Naive B cell (primary cell): Measurements from ENCODE around the gene BAG3. TPM values are rescaled to one million over a fixed set of nuclear protein-coding genes. Genes with fewer than 3 reads are reported as not detected.
"Not testable (repeated sequence)": the region's sequence is repeated elsewhere in the genome, so short reads cannot be mapped to it uniquely, and the experiment has no call there.

Experiments used
- ATAC-seq, 2 donors: fragments of 150-1000 bp; cut with Tn5 transposase; 2 replicates each; pipeline ENCODE4 v1.10.0; 2021; ENCODE audit warnings: low read depth in 2 of 2, mild to moderate bottlenecking in 2 of 2, moderate library complexity in 2 of 2
- DNase-seq: peaks from one replicate; pipeline ENCODE4 v3.0.0; 2022
- H3K27ac Mint-ChIP-seq, 6 donors: one replicate each; pipeline ENCODE4 v1.8.0; 2020 to 2022; ENCODE audit warnings: mild to moderate bottlenecking in 6 of 6, mixed read lengths in 6 of 6, moderate library complexity in 5 of 6, inconsistent platforms in 2 of 6
- H3K27me3 Mint-ChIP-seq, 3 donors: one replicate each; pipeline ENCODE4 v1.8.0; 2021 to 2022; ENCODE audit warnings: mixed read lengths in 3 of 3, mild to moderate bottlenecking in 1 of 3
- H3K36me3 Mint-ChIP-seq, 2 donors: one replicate each; pipeline ENCODE4 v1.8.0; 2020 to 2022; ENCODE audit warnings: mixed read lengths in 2 of 2, inconsistent platforms in 1 of 2, mild to moderate bottlenecking in 1 of 2
- H3K4me1 Mint-ChIP-seq, 3 donors: one replicate each; pipeline ENCODE4 v1.8.0; 2020 to 2022; ENCODE audit warnings: mixed read lengths in 3 of 3, inconsistent platforms in 1 of 3, mild to moderate bottlenecking in 1 of 3, moderate library complexity in 1 of 3
- H3K4me3 Mint-ChIP-seq, 8 donors: one replicate each; pipeline ENCODE4 v1.8.0; 2020 to 2022; ENCODE audit warnings: mild to moderate bottlenecking in 8 of 8, mixed read lengths in 8 of 8, moderate library complexity in 8 of 8, inconsistent platforms in 2 of 8
- H3K9me3 Mint-ChIP-seq, 7 donors: one replicate each; pipeline ENCODE4 v1.8.0; 2020 to 2022; ENCODE audit warnings: mixed read lengths in 7 of 7, mild to moderate bottlenecking in 5 of 7, inconsistent platforms in 2 of 7, moderate library complexity in 1 of 7
- polyA plus RNA-seq, 6 donors: library from polyadenylated mRNA; unstranded; fragments of 300-500 nt; fragmentation: Illumina TruSeq; gene quantifications; one replicate each; pipeline ENCODE4 v1.2.3, GENCODE V29; 2021; ENCODE audit warnings: low read depth in 6 of 6

Gene BAG3
- polyA plus RNA-seq, 6 donors from 2014 or later = 0.41 to 1.2 (median 0.89) TPM; not detected in 1

GRCh38 chr10:119694608-119695007 lies 43.4 kb downstream of the BAG3 start:
- peak overlapping the region in 1 of 6 donors; percentile 54 for H3K27ac Mint-ChIP-seq
- H3K9me3 Mint-ChIP-seq = no peaks in the 10 kb centered on the region
- H3K27me3 Mint-ChIP-seq = no peaks in the 10 kb centered on the region
- no peak overlapping the region for H3K4me3 Mint-ChIP-seq
- H3K4me1 Mint-ChIP-seq = peaks cover 27 to 76% (median 38%) of the 10 kb centered on the region in 3 donors
- H3K36me3 Mint-ChIP-seq = no peaks in the 10 kb centered on the region
- no peak for ATAC-seq
- DNase-seq = no peak

DNA sequence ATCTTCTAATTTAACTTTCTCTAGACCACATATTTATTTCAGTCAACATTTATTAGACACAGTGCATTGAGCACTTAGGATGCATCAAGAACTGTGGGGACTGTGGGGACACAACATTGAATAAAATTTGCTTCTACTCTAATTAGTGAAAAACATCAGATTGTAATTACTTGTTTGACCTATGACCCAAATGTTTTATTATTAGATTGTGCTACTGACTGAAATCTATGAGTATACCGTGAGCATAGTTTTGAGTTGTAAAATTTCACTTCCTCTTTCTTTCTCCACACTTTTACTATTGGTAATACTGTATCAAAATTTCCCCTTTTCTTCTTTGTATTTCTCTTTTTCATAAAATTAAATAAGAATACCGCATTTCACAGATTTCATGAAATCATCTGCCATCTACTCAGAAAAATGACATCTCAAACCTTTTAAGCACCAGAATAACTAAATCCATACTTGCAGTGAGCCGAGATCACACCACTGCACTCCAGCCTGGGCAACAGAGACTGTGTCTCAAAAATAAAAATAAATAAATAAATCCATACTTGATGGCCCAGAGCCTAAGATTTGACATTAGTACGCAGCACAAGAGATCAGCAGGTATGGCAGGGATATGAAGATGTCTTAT lies 49.3 kb downstream of the BAG3 start:
- Mint-ChIP-seq H3K9me3 (peaks cover 0 to under 1% (median 0%) of the 10 kb centered on the region in 7 donors), H3K4me3 (peak overlapping the region in 7 of 8 donors; percentile 59 to 89 (median 76))
- ATAC-seq = peak; percentile 70 to 75

GRCh38 chr10:119701861-119702260 lies 50.7 kb downstream of the BAG3 start:
- Mint-ChIP-seq H3K4me3 (peak overlapping the region in 4 of 8 donors; percentile 5 to 73 (median 27)), H3K27me3 (no peaks in the 10 kb centered on the region), H3K27ac (peak overlapping the region in 3 of 6 donors; percentile 11 to 92 (median 88)), H3K36me3 (peaks cover 7 to 10% of the 10 kb centered on the region in 2 donors), H3K9me3 (peaks cover 0 to 12% (median 7%) of the 10 kb centered on the region in 7 donors), H3K4me1 (peaks cover 58 to 85% (median 74%) of the 10 kb centered on the region in 3 donors)
- DNase-seq (no peak), ATAC-seq (no peak)

More for the DNA sequence above, 49.3 kb downstream of the BAG3 start:
- peaks cover 51 to 85% (median 62%) of the 10 kb centered on the region in 3 donors for H3K4me1 Mint-ChIP-seq
- peak; percentile 67 for DNase-seq
- no peaks in the 10 kb centered on the region for H3K27me3 Mint-ChIP-seq
- peak overlapping the region; percentile 92 to 99 (median 94) for H3K27ac Mint-ChIP-seq
- no peaks in the 10 kb centered on the region for H3K36me3 Mint-ChIP-seq

- DNase-seq = no peak
- H3K9me3 Mint-ChIP-seq = peaks cover 0 to 19% (median 13%) of the 10 kb centered on the region in 7 donors
- peak overlapping the region in 5 of 8 donors; percentile 9 to 73 (median 34) for H3K4me3 Mint-ChIP-seq
- H3K36me3 Mint-ChIP-seq = peaks cover 8 to 17% of the 10 kb centered on the region in 2 donors
- peak overlapping the region; percentile 3 to 98 (median 89) for H3K27ac Mint-ChIP-seq
- no peak for ATAC-seq
- H3K27me3 Mint-ChIP-seq = no peaks in the 10 kb centered on the region
- H3K4me1 Mint-ChIP-seq = peaks cover 63 to 92% (median 81%) of the 10 kb centered on the region in 3 donors
Measured at GRCh38 chr10:119702583-119702982, 51.4 kb downstream of the BAG3 start.

DNA sequence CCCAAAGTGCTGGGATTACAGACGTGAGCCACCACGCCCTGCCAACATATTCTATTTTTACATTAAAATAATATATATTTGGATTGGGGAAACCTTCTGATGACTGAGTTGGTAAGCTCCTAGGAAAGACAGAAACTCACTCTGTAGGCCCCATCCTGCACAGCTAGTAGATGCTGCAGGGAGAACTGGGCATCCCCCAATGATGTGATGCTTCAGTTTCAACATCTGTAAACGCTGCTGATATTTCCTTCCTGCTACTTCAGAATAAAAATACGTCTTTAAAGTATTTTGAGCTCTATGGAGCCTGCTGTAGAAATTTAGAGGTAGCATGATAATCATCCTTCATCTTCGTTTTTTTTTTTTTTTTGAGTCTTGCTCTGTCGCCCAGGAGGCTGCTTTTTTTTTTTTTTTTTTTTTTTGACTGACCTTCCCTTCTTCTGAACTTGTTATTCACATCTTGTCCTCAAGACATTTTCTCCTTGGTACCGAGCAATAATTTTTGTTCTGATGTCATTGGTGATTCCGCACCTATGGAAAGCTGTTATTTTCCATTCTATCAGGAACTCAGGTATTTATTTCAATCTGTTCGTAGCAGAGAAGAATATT lies 52.8 kb downstream of the BAG3 start:
- DNase-seq (peak; percentile 57), ATAC-seq (peak; percentile 70 to 72)
- H3K36me3 Mint-ChIP-seq = peaks cover 8 to 20% of the 10 kb centered on the region in 2 donors
- H3K4me3 Mint-ChIP-seq = peak overlapping the region; percentile 71 to 92 (median 84)
- H3K4me1 Mint-ChIP-seq = peaks cover 60 to 96% (median 85%) of the 10 kb centered on the region in 3 donors
- no peaks in the 10 kb centered on the region for H3K27me3 Mint-ChIP-seq
- peak overlapping the region; percentile 89 to 98 (median 94) for H3K27ac Mint-ChIP-seq
- H3K9me3 Mint-ChIP-seq = peaks cover 0 to 26% (median 13%) of the 10 kb centered on the region in 7 donors

- H3K27ac Mint-ChIP-seq = peak overlapping the region; percentile 89 to 98 (median 94)
- peaks cover 8 to 20% of the 10 kb centered on the region in 2 donors for H3K36me3 Mint-ChIP-seq
- ATAC-seq = peak in 1 of 2 donors; percentile 6
- H3K4me3 Mint-ChIP-seq = peak overlapping the region; percentile 71 to 92 (median 84)
- DNase-seq = peak; percentile 47
- H3K4me1 Mint-ChIP-seq = peaks cover 68 to 94% (median 87%) of the 10 kb centered on the region in 3 donors
- H3K27me3 Mint-ChIP-seq = no peaks in the 10 kb centered on the region
- H3K9me3 Mint-ChIP-seq = peaks cover 0 to 32% (median 15%) of the 10 kb centered on the region in 7 donors
Measured at GRCh38 chr10:119705434-119705831, 54.3 kb downstream of the BAG3 start.

DNA sequence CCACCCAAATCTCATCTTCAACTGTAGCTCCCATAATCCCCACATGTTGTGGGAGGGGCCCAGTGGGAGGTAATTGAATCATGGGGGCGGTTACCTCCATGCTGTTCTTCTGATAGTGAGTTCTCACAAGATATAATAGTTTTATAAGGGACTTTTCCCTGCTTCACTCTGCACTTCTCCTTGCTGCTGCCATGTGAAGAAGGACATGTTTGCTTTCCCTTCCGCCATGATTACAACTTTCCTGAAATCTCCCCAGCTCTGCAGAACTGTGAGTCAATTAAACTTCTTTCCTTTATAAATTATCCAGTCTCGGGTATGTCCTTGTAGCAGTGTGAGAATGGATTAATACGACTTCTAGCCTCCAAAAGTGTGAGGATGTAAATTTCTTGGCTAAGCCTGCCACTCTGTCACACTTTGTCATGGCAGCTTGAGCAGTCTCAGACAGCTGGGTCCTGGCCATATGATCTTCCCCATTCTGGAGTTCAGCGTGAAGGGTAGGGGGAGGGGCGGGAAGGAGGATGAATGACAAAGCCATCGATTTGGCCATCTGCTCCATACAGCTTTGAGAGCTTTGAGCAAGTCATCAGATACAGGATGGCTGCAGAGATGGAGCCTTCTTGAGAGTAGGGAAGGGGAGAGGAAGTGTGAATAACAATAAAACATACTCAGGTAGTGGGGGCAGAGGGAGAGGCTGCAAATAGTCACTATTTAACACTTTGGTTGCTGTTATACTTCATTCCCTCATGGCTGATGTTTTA lies 55.5 kb downstream of the BAG3 start:
- Mint-ChIP-seq H3K27me3 (no peaks in the 10 kb centered on the region), H3K9me3 (peaks cover 0 to 34% (median 20%) of the 10 kb centered on the region in 7 donors), H3K4me1 (peaks cover 58 to 89% (median 75%) of the 10 kb centered on the region in 3 donors), H3K4me3 (peak overlapping the region in 6 of 8 donors; percentile 37 to 83 (median 76)), H3K27ac (peak overlapping the region; percentile 69 to 98 (median 90)), H3K36me3 (peaks cover 8 to 20% of the 10 kb centered on the region in 2 donors)
- DNase-seq = no peak
- no peak for ATAC-seq

- peak overlapping the region in 7 of 8 donors; percentile 37 to 85 (median 71) for H3K4me3 Mint-ChIP-seq
Measured at GRCh38 chr10:119707331-119707730, 56.2 kb downstream of the BAG3 start.

GRCh38 chr10:119710935-119711334 lies 59.8 kb downstream of the BAG3 start:
- H3K4me1 Mint-ChIP-seq = peaks cover 42 to 70% (median 53%) of the 10 kb centered on the region in 3 donors

More at GRCh38 chr10:119707331-119707730, 56.2 kb downstream of the BAG3 start:
- not testable (repeated sequence) for DNase-seq, ATAC-seq, H3K27me3 Mint-ChIP-seq
- Mint-ChIP-seq H3K9me3 (peaks cover 0 to 34% (median 24%) of the 10 kb centered on the region in 7 donors), H3K27ac (peak overlapping the region; percentile 69 to 98 (median 88)), H3K36me3 (peaks cover 8 to 20% of the 10 kb centered on the region in 2 donors), H3K4me1 (peaks cover 53 to 88% (median 73%) of the 10 kb centered on the region in 3 donors)

DNA sequence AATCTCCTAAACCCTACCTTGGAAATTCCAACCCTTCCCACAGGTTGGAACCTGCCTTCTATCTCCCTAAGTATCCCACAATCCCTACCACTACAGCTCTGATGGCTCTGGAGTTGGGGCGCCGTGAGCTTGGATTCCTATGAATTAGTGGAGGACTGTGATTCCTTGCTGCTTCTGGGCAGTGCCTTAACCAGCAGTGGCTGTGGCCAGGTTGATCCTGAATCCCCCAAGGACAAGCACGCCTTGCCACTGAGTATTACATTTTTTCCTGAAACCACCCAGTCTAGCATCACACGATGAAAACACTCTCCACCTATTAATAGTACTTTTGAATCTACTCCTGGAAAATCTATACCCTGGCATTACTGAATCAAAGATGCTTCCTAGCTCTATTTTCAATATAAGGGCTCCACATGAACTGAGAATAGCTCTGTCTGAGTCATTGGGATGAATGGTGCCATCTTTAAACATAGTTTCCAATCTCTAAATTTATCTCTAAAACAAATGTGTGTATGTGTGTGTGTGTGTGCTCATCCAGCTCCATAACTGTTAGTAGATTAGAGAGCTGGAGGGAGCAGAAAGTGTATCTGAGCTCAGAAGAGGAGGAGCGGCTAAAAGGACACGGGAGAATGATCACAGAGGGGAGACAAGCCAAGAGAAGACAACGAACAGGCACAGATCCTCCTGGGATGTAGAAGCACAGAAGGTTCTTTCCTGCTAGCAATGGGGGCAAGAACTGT lies 62.7 kb downstream of the BAG3 start:
- H3K36me3 Mint-ChIP-seq = peaks cover 0 to 5% of the 10 kb centered on the region in 2 donors
- H3K27me3 Mint-ChIP-seq = no peaks in the 10 kb centered on the region
- DNase-seq (no peak), ATAC-seq (no peak)
- H3K27ac Mint-ChIP-seq = peak overlapping the region in 4 of 6 donors; percentile 19 to 71 (median 38)
- H3K4me1 Mint-ChIP-seq = peaks cover 21 to 50% (median 23%) of the 10 kb centered on the region in 3 donors
- peaks cover 0 to 11% (median 9%) of the 10 kb centered on the region in 7 donors for H3K9me3 Mint-ChIP-seq
- peak overlapping the region in 1 of 8 donors; percentile 52 for H3K4me3 Mint-ChIP-seq

More at GRCh38 chr10:119710935-119711334, 59.8 kb downstream of the BAG3 start:
- H3K9me3 Mint-ChIP-seq = peaks cover 0 to 29% (median 24%) of the 10 kb centered on the region in 7 donors
- not testable (repeated sequence) for H3K27me3 Mint-ChIP-seq, ATAC-seq, DNase-seq
- peak overlapping the region in 4 of 6 donors; percentile 59 to 83 (median 80) for H3K27ac Mint-ChIP-seq
- H3K36me3 Mint-ChIP-seq = peaks cover 8 to 24% of the 10 kb centered on the region in 2 donors
- H3K4me3 Mint-ChIP-seq = peak overlapping the region in 2 of 8 donors; percentile 4 to 42

- no peaks in the 10 kb centered on the region for H3K27me3 Mint-ChIP-seq
- no peak overlapping the region for H3K4me3 Mint-ChIP-seq
- H3K36me3 Mint-ChIP-seq = peaks cover 0 to 5% of the 10 kb centered on the region in 2 donors
- peaks cover 16 to 44% (median 18%) of the 10 kb centered on the region in 3 donors for H3K4me1 Mint-ChIP-seq
- ATAC-seq = no peak
- peak overlapping the region in 3 of 6 donors; percentile 19 to 71 (median 23) for H3K27ac Mint-ChIP-seq
- no peak for DNase-seq
- peaks cover 0 to 11% (median 7%) of the 10 kb centered on the region in 7 donors for H3K9me3 Mint-ChIP-seq
Measured at GRCh38 chr10:119714484-119714816, 63.3 kb downstream of the BAG3 start.
